ENCODE measurements around the gene CEP55.

DNA sequence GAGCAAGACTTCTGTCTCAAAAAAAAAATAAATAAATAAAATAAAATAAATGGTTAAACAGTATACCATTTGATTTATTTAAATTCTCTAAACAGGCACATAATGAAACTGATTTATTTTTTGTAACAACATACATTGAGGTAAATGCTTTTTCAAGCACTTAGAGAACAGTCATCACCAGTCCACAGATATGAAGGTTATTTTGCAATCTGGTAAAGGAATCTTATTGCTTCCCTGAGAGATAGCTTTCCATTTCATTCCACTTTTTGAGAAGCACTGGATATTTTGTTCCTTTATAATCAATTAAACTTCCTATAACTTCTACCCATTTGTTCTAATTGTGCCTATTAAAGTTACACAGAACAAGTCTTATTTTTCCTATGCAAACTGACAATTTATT lies 5.2 kb downstream of the CEP55 start:
- no peak for TF ChIP-seq EP300 (IDR thresholded peaks at IDR 0.05)
- TF ChIP-seq, protein P1, sequence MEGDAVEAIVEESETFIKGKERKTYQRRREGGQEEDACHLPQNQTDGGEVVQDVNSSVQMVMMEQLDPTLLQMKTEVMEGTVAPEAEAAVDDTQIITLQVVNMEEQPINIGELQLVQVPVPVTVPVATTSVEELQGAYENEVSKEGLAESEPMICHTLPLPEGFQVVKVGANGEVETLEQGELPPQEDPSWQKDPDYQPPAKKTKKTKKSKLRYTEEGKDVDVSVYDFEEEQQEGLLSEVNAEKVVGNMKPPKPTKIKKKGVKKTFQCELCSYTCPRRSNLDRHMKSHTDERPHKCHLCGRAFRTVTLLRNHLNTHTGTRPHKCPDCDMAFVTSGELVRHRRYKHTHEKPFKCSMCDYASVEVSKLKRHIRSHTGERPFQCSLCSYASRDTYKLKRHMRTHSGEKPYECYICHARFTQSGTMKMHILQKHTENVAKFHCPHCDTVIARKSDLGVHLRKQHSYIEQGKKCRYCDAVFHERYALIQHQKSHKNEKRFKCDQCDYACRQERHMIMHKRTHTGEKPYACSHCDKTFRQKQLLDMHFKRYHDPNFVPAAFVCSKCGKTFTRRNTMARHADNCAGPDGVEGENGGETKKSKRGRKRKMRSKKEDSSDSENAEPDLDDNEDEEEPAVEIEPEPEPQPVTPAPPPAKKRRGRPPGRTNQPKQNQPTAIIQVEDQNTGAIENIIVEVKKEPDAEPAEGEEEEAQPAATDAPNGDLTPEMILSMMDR (IDR thresholded peaks at IDR 0.05) = no peak
- no peak for TF ChIP-seq MAZ (IDR thresholded peaks at IDR 0.05; ENCODE audit: borderline replicate concordance, low read depth, low read length)
- TF ChIP-seq RAD21 (conservative IDR thresholded peaks at IDR 0.05 in 1 of 2, IDR thresholded peaks at IDR 0.05 in 1 of 2) = no peak
- TF ChIP-seq, protein P2, sequence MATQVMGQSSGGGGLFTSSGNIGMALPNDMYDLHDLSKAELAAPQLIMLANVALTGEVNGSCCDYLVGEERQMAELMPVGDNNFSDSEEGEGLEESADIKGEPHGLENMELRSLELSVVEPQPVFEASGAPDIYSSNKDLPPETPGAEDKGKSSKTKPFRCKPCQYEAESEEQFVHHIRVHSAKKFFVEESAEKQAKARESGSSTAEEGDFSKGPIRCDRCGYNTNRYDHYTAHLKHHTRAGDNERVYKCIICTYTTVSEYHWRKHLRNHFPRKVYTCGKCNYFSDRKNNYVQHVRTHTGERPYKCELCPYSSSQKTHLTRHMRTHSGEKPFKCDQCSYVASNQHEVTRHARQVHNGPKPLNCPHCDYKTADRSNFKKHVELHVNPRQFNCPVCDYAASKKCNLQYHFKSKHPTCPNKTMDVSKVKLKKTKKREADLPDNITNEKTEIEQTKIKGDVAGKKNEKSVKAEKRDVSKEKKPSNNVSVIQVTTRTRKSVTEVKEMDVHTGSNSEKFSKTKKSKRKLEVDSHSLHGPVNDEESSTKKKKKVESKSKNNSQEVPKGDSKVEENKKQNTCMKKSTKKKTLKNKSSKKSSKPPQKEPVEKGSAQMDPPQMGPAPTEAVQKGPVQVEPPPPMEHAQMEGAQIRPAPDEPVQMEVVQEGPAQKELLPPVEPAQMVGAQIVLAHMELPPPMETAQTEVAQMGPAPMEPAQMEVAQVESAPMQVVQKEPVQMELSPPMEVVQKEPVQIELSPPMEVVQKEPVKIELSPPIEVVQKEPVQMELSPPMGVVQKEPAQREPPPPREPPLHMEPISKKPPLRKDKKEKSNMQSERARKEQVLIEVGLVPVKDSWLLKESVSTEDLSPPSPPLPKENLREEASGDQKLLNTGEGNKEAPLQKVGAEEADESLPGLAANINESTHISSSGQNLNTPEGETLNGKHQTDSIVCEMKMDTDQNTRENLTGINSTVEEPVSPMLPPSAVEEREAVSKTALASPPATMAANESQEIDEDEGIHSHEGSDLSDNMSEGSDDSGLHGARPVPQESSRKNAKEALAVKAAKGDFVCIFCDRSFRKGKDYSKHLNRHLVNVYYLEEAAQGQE (IDR thresholded peaks at IDR 0.05) = no peak
- TF ChIP-seq POLR2A (IDR thresholded peaks at IDR 0.05; ENCODE audit: low read length) = no peak
- no peak for TF ChIP-seq RCOR1 (IDR thresholded peaks at IDR 0.05; ENCODE audit: low read depth, low read length)
- no peak for TF ChIP-seq SREBF2 (IDR thresholded peaks at IDR 0.05)
- TF ChIP-seq JUN (IDR thresholded peaks at IDR 0.05) = no peak
- TF ChIP-seq, protein P3, sequence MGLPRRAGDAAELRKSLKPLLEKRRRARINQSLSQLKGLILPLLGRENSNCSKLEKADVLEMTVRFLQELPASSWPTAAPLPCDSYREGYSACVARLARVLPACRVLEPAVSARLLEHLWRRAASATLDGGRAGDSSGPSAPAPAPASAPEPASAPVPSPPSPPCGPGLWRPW (IDR thresholded peaks at IDR 0.05) = no peak
- TF ChIP-seq CHD2 (IDR thresholded peaks at IDR 0.05; ENCODE audit: low read length, partially characterized antibody) = no peak
- TF ChIP-seq, protein P4, sequence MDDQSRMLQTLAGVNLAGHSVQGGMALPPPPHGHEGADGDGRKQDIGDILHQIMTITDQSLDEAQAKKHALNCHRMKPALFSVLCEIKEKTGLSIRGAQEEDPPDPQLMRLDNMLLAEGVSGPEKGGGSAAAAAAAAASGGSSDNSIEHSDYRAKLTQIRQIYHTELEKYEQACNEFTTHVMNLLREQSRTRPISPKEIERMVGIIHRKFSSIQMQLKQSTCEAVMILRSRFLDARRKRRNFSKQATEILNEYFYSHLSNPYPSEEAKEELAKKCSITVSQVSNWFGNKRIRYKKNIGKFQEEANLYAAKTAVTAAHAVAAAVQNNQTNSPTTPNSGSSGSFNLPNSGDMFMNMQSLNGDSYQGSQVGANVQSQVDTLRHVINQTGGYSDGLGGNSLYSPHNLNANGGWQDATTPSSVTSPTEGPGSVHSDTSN (IDR thresholded peaks at IDR 0.05) = no peak
- TF ChIP-seq KDM1A (IDR thresholded peaks at IDR 0.05; ENCODE audit: low read depth) = no peak
- TF ChIP-seq JUNB (IDR thresholded peaks at IDR 0.05) = no peak
